K562 (cell line): Measurements from ENCODE around the gene IPO11. TPM values are rescaled to one million over a fixed set of nuclear protein-coding genes. Genes with fewer than 3 reads are reported as not detected.
A peak's percentile ranks its signal among the peaks of the same experiment; 100 is the strongest.

ENCODE experiments used
- CEBPG ChIP-seq, 3 experiments: fragments of 200-800 bp in 1 of 3; sonication (Bioruptor generic) in 1 of 3; sonication (generic) in 1 of 3; formaldehyde crosslinking in 1 of 3; IDR thresholded peaks in 2 of 3; conservative IDR thresholded peaks in 1 of 3; 2 replicates each; pipeline versions ENCODE4 v1.6.1 to v1.8.0; 2016 to 2022; ENCODE audit warnings: missing compliant biosample characterization in 2 of 3, missing genetic modification characterization in 2 of 3, mild to moderate bottlenecking in 1 of 3, missing genetic modification reagents in 1 of 3
- EP400 ChIP-seq: fragments of 450-650 bp; IDR thresholded peaks from 2 replicates; pipeline ENCODE4 v1.6.1; 2017; ENCODE audit warnings: antibody characterized with exemption, mild to moderate bottlenecking, moderate library complexity
- KLF10 ChIP-seq: fragments of 250-450 bp; sonication (Bioruptor Pico); IDR thresholded peaks from 2 replicates; pipeline ENCODE4 v1.6.1; 2021; ENCODE audit warnings: matching md5 sums
- KLF6 ChIP-seq: fragments of 250-450 bp; sonication (Bioruptor Pico); IDR thresholded peaks from 2 replicates; pipeline ENCODE4 v1.4.0; 2020; ENCODE audit warnings: mild to moderate bottlenecking, moderate library complexity, borderline replicate concordance
- MBD2 ChIP-seq: sonication (generic); IDR thresholded peaks from 2 replicates; pipeline ENCODE4 v1.6.1; 2016; ENCODE audit warnings: low read depth, borderline replicate concordance
- MCM7 ChIP-seq, 2 experiments: fragments of 450-650 bp; IDR thresholded peaks; 2 replicates each; pipeline ENCODE4 v1.6.1; 2016 to 2018
- NR4A1 ChIP-seq, 2 experiments: fragments of 250-450 bp in 1 of 2; fragments of 450-650 bp in 1 of 2; sonication (Bioruptor Pico) in 1 of 2; IDR thresholded peaks; 2 replicates each; pipeline versions ENCODE4 v1.4.0 to v1.6.1; 2016 to 2020; ENCODE audit warnings: mild to moderate bottlenecking in 2 of 2, missing compliant biosample characterization in 1 of 2, missing genetic modification characterization in 1 of 2, moderate library complexity in 1 of 2
- NUFIP1 ChIP-seq: fragments of 450-650 bp; IDR thresholded peaks from 2 replicates; pipeline ENCODE4 v1.6.1; 2018; ENCODE audit not compliant: partially characterized antibody
- SREBF1 ChIP-seq: fragments of 150-350 bp; IDR thresholded peaks from 2 replicates; pipeline ENCODE4 v1.6.1; 2014; ENCODE audit warnings: antibody characterized with exemption, low read depth, low read length, borderline replicate concordance
- ZBTB7A ChIP-seq: IDR thresholded peaks from 2 replicates; pipeline ENCODE4 v1.6.1; 2011; ENCODE audit warnings: low read depth, mild to moderate bottlenecking, low read length, moderate library complexity, borderline replicate concordance; ENCODE audit not compliant: control insufficient read depth
- ZFP1 ChIP-seq: fragments of 450-650 bp; formaldehyde crosslinking; IDR thresholded peaks from 2 replicates; pipeline ENCODE4 v1.4.0; 2020; ENCODE audit warnings: mild to moderate bottlenecking, mixed read lengths
- ZNF232 ChIP-seq: sonication (generic); formaldehyde crosslinking; IDR thresholded peaks from 2 replicates; pipeline ENCODE4 v1.8.0; 2022; ENCODE audit warnings: mild to moderate bottlenecking, missing genetic modification reagents
- ZNF583 ChIP-seq: fragments of 250-450 bp; sonication (Bioruptor Pico); IDR thresholded peaks from 2 replicates; pipeline ENCODE4 v1.4.0; 2020
- polyA plus RNA-seq, 8 experiments: library from polyadenylated mRNA; depleted of rRNA in 4 of 8; stranded (reverse) in 5 of 8; unstranded in 3 of 8; fragments of >200 nt; fragmentation: Nextera tagmentation in 2 of 8; fragmentation: Illumina TruSeq in 1 of 8; extraction: Ambion mirVana in 2 of 8; extraction: Trizol in 1 of 8; gene quantifications; 2 replicates each; pipeline versions ENCODE4 v1.2.1 to v1.2.3, GENCODE V29; 2011 to 2014; ENCODE audit warnings: inconsistent platforms in 1 of 8, missing spikeins in 1 of 8
- total RNA-seq, 7 experiments: library from RNA; depleted of rRNA in 6 of 7; stranded (reverse); fragments of >200 nt in 6 of 7; fragmentation: Illumina TruSeq in 2 of 7; extraction: Trizol in 2 of 7; gene quantifications; 2 replicates each; pipeline versions ENCODE4 v1.2.1 to v1.2.3, GENCODE V29; 2011 to 2021; ENCODE audit warnings: low replicate concordance in 1 of 7
- TF ChIP-seq, protein P1 (sequence below), 2 experiments: fragments of 250-450 bp in 1 of 2; fragments of 450-650 bp in 1 of 2; sonication (Bioruptor Pico) in 1 of 2; IDR thresholded peaks; 2 replicates each; pipeline versions ENCODE4 v1.6.1 to v1.8.0; 2016 to 2021; ENCODE audit warnings: mild to moderate bottlenecking in 2 of 2, moderate library complexity in 2 of 2, missing compliant biosample characterization in 1 of 2, missing genetic modification characterization in 1 of 2
- TF ChIP-seq, protein P2 (sequence below): fragments of 250-450 bp; sonication (Bioruptor Pico); IDR thresholded peaks from 2 replicates; pipeline ENCODE4 v1.9.0; 2021; ENCODE audit warnings: mild to moderate bottlenecking
- TF ChIP-seq, protein P3 (sequence below), 2 experiments: fragments of 450-650 bp in 1 of 2; sonication (generic) in 1 of 2; formaldehyde crosslinking; conservative IDR thresholded peaks; 2 replicates each; pipeline versions ENCODE4 v1.4.0 to v1.8.1; 2020 to 2022; ENCODE audit warnings: mild to moderate bottlenecking in 1 of 2, missing genetic modification reagents in 1 of 2
- TF ChIP-seq, protein P4 (sequence below), 2 experiments: fragments of 450-650 bp in 1 of 2; sonication (generic) in 1 of 2; formaldehyde crosslinking in 1 of 2; IDR thresholded peaks in 1 of 2; conservative IDR thresholded peaks in 1 of 2; 2 replicates each; pipeline versions ENCODE4 v1.6.1 to v1.8.1; 2016 to 2023; ENCODE audit warnings: mild to moderate bottlenecking in 2 of 2, moderate library complexity in 2 of 2, inconsistent platforms in 1 of 2, missing genetic modification reagents in 1 of 2
- TF ChIP-seq, protein P5 (sequence below), 2 experiments: fragments of 450-650 bp; conservative IDR thresholded peaks; 2 replicates each; pipeline ENCODE4 v1.6.1; 2017; ENCODE audit warnings: mild to moderate bottlenecking in 2 of 2, moderate library complexity in 2 of 2
- TF ChIP-seq, protein P6 (sequence below): fragments of 250-450 bp; sonication (Bioruptor Pico); IDR thresholded peaks from 2 replicates; pipeline ENCODE4 v1.8.0; 2021; ENCODE audit warnings: mild to moderate bottlenecking, moderate library complexity

The IPO11 gene
- total and polyA plus RNA-seq, 9 of the 15 experiments (the other 6 are each of a cell fraction or from before 2014, with no cell fraction given), result 38.7 to 96.0 (median 70.9) TPM

DNA sequence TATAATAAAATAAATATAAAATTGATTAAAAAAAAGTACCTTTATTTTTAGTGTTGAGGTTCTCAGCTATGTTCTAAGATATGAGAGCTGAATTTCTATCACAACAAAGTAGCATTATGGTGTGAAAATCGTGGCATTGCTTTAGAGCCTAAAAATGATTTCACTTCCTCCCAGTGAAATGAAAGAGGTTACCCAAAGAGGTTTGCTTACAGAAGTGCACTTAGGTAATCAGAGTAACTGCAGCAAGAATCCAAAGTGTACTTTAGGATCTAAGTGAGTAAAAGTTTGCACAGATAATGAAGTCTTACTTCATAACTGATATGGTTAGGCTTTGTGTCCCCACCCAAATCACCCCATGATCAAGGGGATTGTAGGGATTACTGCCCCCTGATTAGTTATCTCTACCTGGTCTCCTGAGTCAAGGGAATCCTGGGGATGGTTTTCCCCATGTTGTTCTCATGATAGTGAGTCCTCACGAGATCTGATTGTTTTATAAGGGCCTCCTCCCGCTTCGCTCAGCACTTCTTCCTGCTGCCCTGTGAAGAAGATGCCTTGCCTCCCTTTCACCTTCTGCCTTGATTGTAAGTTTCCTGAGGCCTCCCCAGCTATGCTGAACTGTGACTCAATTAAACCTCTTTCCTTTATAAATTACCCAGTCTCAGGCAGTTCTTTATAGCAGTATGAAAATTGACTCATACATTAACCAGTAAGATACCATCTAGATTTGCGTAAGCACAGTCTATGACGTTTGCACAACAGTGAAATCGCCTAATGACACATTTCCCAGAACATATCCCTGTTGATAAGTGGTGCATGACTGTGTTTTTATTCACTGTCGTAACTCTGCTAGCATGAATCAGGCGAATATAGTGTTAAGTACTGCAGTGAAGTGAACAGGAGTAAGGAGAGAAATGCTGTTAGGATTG, 125.7 kb downstream of the IPO11 start (continued):
- TF ChIP-seq, protein P1, sequence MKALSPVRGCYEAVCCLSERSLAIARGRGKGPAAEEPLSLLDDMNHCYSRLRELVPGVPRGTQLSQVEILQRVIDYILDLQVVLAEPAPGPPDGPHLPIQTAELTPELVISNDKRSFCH (CRISPR knock-in tag; IDR thresholded peaks at IDR 0.05), result no peak
- TF ChIP-seq, protein P1 (tag; IDR thresholded peaks at IDR 0.05), result no peak
- no peak for TF ChIP-seq MBD2
- no peak for TF ChIP-seq ZBTB7A
- TF ChIP-seq NR4A1 (CRISPR knock-in tag; IDR thresholded peaks at IDR 0.05), result no peak
- no peak for TF ChIP-seq NR4A1 (tag; IDR thresholded peaks at IDR 0.05)
- no peak for TF ChIP-seq ZFP1 (CRISPR knock-in tag)
- no peak for TF ChIP-seq ZNF232
- TF ChIP-seq, protein P2, sequence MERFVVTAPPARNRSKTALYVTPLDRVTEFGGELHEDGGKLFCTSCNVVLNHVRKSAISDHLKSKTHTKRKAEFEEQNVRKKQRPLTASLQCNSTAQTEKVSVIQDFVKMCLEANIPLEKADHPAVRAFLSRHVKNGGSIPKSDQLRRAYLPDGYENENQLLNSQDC (CRISPR knock-in tag), result no peak
- no peak for TF ChIP-seq MCM7 (IDR thresholded peaks at IDR 0.05)
- no peak for TF ChIP-seq CEBPG (CRISPR knock-in tag; IDR thresholded peaks at IDR 0.05)
- TF ChIP-seq CEBPG (tag; conservative IDR thresholded peaks at IDR 0.05 in 1 of 2, IDR thresholded peaks at IDR 0.05 in 1 of 2), result peak; percentile 18 to 89; a peak in 2 of 4 replicates
- no peak for TF ChIP-seq KLF10 (CRISPR knock-in tag)
- TF ChIP-seq, protein P3, sequence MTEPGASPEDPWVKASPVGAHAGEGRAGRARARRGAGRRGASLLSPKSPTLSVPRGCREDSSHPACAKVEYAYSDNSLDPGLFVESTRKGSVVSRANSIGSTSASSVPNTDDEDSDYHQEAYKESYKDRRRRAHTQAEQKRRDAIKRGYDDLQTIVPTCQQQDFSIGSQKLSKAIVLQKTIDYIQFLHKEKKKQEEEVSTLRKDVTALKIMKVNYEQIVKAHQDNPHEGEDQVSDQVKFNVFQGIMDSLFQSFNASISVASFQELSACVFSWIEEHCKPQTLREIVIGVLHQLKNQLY (CRISPR knock-in tag; conservative IDR thresholded peaks at IDR 0.05), result no peak
- TF ChIP-seq EP400, result no peak
- TF ChIP-seq, protein P4, sequence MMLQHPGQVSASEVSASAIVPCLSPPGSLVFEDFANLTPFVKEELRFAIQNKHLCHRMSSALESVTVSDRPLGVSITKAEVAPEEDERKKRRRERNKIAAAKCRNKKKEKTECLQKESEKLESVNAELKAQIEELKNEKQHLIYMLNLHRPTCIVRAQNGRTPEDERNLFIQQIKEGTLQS (IDR thresholded peaks at IDR 0.05), result peak; percentile 89
- TF ChIP-seq, protein P4 (CRISPR knock-in tag; conservative IDR thresholded peaks at IDR 0.05), result no peak
- no peak for TF ChIP-seq KLF6 (CRISPR knock-in tag)
- no peak for TF ChIP-seq NUFIP1
- TF ChIP-seq, protein P5, sequence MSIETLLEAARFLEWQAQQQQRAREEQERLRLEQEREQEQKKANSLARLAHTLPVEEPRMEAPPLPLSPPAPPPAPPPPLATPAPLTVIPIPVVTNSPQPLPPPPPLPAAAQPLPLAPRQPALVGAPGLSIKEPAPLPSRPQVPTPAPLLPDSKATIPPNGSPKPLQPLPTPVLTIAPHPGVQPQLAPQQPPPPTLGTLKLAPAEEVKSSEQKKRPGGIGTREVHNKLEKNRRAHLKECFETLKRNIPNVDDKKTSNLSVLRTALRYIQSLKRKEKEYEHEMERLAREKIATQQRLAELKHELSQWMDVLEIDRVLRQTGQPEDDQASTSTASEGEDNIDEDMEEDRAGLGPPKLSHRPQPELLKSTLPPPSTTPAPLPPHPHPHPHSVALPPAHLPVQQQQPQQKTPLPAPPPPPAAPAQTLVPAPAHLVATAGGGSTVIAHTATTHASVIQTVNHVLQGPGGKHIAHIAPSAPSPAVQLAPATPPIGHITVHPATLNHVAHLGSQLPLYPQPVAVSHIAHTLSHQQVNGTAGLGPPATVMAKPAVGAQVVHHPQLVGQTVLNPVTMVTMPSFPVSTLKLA (conservative IDR thresholded peaks at IDR 0.05), result peak in 1 of 2 experiments; percentile 44; a peak in 1 of 4 replicates
- no peak for TF ChIP-seq SREBF1
- no peak for TF ChIP-seq ZNF583 (CRISPR knock-in tag)
- TF ChIP-seq, protein P6, sequence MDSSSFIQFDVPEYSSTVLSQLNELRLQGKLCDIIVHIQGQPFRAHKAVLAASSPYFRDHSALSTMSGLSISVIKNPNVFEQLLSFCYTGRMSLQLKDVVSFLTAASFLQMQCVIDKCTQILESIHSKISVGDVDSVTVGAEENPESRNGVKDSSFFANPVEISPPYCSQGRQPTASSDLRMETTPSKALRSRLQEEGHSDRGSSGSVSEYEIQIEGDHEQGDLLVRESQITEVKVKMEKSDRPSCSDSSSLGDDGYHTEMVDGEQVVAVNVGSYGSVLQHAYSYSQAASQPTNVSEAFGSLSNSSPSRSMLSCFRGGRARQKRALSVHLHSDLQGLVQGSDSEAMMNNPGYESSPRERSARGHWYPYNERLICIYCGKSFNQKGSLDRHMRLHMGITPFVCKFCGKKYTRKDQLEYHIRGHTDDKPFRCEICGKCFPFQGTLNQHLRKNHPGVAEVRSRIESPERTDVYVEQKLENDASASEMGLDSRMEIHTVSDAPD (CRISPR knock-in tag), result no peak
